K562 treated with DMSO at 1 percent for 12 hours (cell line): ENCODE data around the gene PPP1R3F. TPM values are rescaled to one million over a fixed set of nuclear protein-coding genes. Genes with fewer than 3 reads are reported as not detected.

Experiments
- total RNA-seq: library from RNA; unstranded; fragments of 300-600 nt; gene quantifications from 2 replicates; pipeline ENCODE4 v1.2.3, GENCODE V29; 2022; ENCODE audit not compliant: insufficient read depth

The PPP1R3F gene
- total RNA-seq, result 2.6 and 2.7 TPM in 2 replicates

DNA sequence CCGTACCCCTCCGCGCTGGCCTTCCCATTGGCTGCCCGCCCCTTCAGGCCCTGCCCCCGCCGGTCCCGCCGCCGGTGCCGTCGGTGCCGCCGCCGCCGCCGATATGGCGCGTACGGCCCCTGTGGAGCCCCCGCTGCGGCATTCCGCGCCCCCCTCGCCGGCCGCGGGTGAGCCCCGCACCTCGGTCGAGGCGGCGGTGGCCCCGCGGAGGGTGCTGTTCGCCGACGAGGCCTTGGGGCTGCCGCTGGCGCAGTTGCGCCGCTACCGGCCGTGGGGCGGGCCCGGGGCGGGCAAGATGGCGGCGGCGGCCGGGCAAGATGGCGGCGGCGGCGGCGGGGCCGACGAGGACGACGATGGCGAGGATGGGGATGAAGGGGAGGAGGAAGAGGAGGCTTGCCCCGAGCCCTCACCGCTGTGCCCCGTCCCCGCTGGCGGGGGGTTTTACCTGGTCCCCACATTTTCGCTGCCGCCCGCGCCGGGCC lies at the start of gene PPP1R3F:
Gene PPP1R3F, plus strand, starts transcription at position 27 of the 482 bp plus-strand sequence. Its CDS starts 77 bp downstream, at position 104.

DNA sequence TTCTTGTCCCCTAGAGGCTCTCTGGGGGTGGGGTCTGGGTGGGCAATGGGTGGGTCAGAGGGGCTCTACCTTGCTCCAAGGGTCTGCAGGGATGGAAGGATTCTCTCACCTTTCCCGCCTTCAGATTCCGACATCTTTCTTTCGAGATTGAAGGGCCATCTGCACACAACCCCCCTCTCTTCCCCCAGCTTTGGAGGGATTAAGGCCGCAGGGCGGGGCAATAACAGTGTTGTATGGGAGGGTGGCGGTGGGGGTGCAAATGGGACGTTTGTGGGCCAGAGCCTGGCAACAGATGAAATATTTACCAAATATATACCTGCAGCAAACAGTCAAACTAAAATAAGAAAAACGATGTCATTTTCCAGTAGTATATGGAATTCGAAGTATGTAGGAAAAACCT lies 36.4 kb upstream of the PPP1R3F start, which contains the start of gene CACNA1F:
Gene CACNA1F, minus strand, starts transcription at position 165 of the 400 bp plus-strand sequence. Its CDS starts 31 bp downstream, at position 134.

GRCh38 chrX:49264460-49264859 lies 5.1 kb upstream of the PPP1R3F start, which contains the start of gene FOXP3:
Gene FOXP3 (minus strand): TSS chrX:49264710. CDS start chrX:49258505, 6,205 bp downstream.

GRCh38 chrX:49303346-49303745 lies 33.8 kb downstream of the PPP1R3F start, which contains the start of gene GAGE10:
Gene GAGE10 (plus strand): TSS chrX:49303646. CDS start chrX:49304860, 1,214 bp downstream.

GRCh38 chrX:49321737-49322136 lies 52.1 kb downstream of the PPP1R3F start, which contains the start of gene GAGE12J:
Gene GAGE12J (plus strand): TSS chrX:49322037. CDS start chrX:49323194, 1,157 bp downstream.

DNA sequence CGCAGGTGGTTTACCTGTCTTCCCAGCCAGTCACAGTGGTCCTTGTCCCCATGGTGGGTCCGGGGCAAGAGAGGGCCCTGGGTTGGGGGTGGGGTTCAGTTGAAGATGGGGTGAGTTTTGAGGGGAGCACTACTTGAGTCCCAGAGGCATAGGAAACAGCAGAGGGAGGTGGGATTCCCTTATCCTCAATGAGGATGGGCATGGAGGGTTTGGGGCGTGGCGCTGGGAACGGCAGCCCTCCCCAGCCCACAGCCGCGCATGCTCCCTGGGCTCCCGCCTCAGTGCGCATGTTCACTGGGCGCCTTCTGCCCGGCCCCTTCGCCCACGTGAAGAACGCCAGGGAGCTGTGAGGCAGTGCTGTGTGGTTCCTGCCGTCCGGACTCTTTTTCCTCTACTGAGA lies 61.7 kb downstream of the PPP1R3F start, which contains the start of gene GAGE13:
Gene GAGE13, plus strand, starts transcription at position 301 of the 400 bp plus-strand sequence. CDS start 1,156 bp downstream, outside the sequence.

Other genes starting within 250 kb of the PPP1R3F start
- 20.3 and 40.7 TPM in 2 replicates for gene TFE3, start 226.4 kb upstream of the PPP1R3F start, total RNA-seq
- gene CCDC120, start 210.8 kb upstream of the PPP1R3F start, total RNA-seq, result 2.7 and 7.2 TPM in 2 replicates
- 4.3 and 5.9 TPM in 2 replicates for gene PRAF2, start 195.8 kb upstream of the PPP1R3F start, total RNA-seq
- 105 and 118 TPM in 2 replicates for gene WDR45, start 189.9 kb upstream of the PPP1R3F start, total RNA-seq
- gene GPKOW, start 146.1 kb upstream of the PPP1R3F start, total RNA-seq, result 42.1 and 46.3 TPM in 2 replicates
- 3.8 and 7.6 TPM in 2 replicates for gene MAGIX, start 107.0 kb upstream of the PPP1R3F start, total RNA-seq
- 196 and 259 TPM in 2 replicates for gene PLP2, start 97.9 kb upstream of the PPP1R3F start, total RNA-seq
- gene PRICKLE3, start 83.4 kb upstream of the PPP1R3F start, total RNA-seq, result 20.3 and 35.1 TPM in 2 replicates
- gene SYP, start 69.6 kb upstream of the PPP1R3F start, total RNA-seq, result 1.0 TPM in 1 of 2 replicates, not detected in the other
- gene CACNA1F, start 36.5 kb upstream of the PPP1R3F start, total RNA-seq, result 0.38 TPM in 1 of 2 replicates, not detected in the other
- gene CCDC22, start 34.3 kb upstream of the PPP1R3F start, total RNA-seq, result 29.7 and 31.5 TPM in 2 replicates
- gene FOXP3, start 5.1 kb upstream of the PPP1R3F start, total RNA-seq, result 0.27 TPM in 1 of 2 replicates, not detected in the other
- gene GAGE10, start 33.9 kb downstream of the PPP1R3F start, total RNA-seq, result not detected in 2 replicates
- not detected in 2 replicates for gene GAGE12J, start 52.2 kb downstream of the PPP1R3F start, total RNA-seq
- 5.3 TPM in 1 of 2 replicates, not detected in the other for gene GAGE13, start 61.8 kb downstream of the PPP1R3F start, total RNA-seq